Sigmoid colon (tissue), 4 donors: Measurements from ENCODE around the gene OLAH.

Source experiments
- CTCF ChIP-seq, 4 experiments: fragments of 450-650 bp in 3 of 4; fragments of 200-600 bp in 1 of 4; IDR thresholded peaks; one replicate each; pipeline ENCODE4 v1.5.1; 2016 to 2019; ENCODE audit warnings: antibody characterized with exemption in 4 of 4, mild to moderate bottlenecking in 3 of 4, moderate library complexity in 2 of 4
- EP300 ChIP-seq, 4 donors: sonication (generic); formaldehyde crosslinking; IDR thresholded peaks; one replicate each; pipeline ENCODE4 v1.6.1; 2017; ENCODE audit warnings: antibody characterized with exemption in 4 of 4

- TF ChIP-seq EP300 (IDR thresholded peaks at IDR 0.05) (no peak), CTCF (IDR thresholded peaks at IDR 0.05) (no peak)
Measured at GRCh38 chr10:15058689-15059088, 14.9 kb downstream of the OLAH start.
